Activated CD8-positive, alpha-beta memory T cell treated with anti-CD3 and anti-CD28 coated beads for 36 hours (primary cell): ENCODE data around the gene CLPSL1. TPM values are rescaled to one million over a fixed set of nuclear protein-coding genes. Genes with fewer than 3 reads are reported as not detected.

Source experiments
- CTCF ChIA-PET: fragments of 350-600 bp; sonication (Branson Sonifier 250); formaldehyde crosslinking; loops from one replicate; lab custom pipeline; 2021; ENCODE audit warnings: antibody characterized with exemption; lab: Charles Lee
- POLR2A ChIA-PET: fragments of 350-600 bp; sonication (Branson Sonifier 250); formaldehyde crosslinking; loops from one replicate; lab custom pipeline; 2021; ENCODE audit warnings: antibody characterized with exemption; lab: Charles Lee
- total RNA-seq, 2 experiments: library from RNA; stranded (reverse); gene quantifications; one replicate each; pipeline ENCODE4 v1.2.3, GENCODE V29; 2021

Gene CLPSL1
- total RNA-seq, 2 experiments from 2014 or later = not detected

DNA sequence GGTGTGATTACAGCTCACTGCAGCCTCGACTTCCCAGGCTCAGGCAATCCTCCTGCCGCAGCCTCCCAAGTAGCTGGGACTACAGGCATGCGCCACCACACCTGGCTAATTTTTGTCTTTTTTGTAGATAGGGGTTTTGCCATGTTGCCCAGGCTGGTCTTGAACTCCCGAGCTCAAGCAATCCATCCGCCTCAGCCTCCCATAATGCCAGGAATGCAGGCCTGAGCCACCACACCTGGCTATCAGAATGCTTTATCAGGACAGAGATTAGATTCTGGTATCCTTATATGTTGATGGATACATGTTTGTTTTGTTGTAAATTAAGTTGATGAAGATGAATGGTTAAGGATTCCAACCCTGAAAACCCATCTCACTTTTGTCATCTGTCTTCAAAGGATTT is 48.5 kb downstream of the CLPSL1 start:
- ChIA-PET CTCF (no interaction called here), POLR2A (no interaction called here)

DNA sequence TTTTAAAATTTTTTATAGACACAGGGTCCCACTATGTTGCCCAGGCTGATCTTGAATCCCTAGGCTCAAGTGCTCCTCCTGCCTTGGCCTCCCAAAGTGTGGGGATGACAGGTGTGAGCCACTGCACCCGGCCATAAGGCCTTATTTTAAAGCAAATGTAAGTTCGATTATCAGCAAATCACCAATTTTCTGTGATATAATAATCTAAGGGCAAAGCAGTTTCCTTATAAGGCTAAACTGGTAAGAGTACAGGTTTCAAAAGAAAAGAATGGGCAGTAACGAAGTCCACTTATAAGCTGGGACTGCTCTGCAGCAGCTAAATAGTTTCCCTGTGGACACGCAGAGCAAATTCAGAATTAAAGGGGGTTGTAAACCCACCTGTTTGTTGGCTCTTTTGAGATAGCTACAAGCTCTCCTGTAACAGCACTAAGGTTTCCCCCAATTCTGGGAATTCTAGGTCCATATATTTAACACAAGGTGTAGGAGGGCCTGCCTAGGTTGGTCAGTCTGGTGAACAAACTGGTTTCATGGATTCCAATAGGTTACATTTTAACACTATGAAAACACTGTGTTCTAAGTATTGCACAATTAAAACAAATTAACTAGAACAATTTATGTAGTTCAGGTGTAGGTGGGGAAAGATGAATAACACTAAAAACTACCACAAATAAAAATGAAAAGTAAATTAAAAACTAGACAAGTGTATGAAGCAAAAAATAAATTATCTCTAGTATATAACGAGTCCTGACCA is 50.6 kb downstream of the CLPSL1 start:
- POLR2A ChIA-PET = no interaction called here
- CTCF ChIA-PET = no interaction called here

DNA sequence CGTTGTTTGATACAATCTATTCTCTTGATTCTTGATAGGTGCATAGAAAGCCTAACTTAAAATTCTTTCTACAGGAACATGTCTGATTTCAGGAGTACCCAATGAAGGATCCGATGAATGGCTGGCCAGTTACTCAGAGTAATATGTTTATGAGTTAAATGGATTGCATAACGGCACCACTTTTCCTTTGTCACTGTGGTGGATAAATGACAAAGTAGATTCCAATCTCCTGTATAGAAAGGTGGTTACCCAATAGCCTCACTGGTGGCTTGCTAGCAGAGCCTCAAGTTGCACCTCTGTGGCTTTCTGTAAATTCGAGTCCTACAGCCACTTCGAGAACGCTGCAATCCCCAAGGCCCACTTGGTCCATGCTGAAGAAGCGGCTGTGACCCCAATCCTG is 52.7 kb downstream of the CLPSL1 start:
- CTCF ChIA-PET = no interaction called here

More for the DNA sequence above, 52.7 kb downstream of the CLPSL1 start:
- POLR2A ChIA-PET = no interaction called here

Other genes with a start within 250 kb of the CLPSL1 start
- 10 to 100 TPM; 65.1 to 66.9 TPM for gene FKBP5, start 92.1 kb upstream of the CLPSL1 start, total RNA-seq
- gene ARMC12, start 44.0 kb upstream of the CLPSL1 start, total RNA-seq = under 1 TPM; 0.38 to 0.42 TPM
- not detected for gene CLPSL2, start 4.4 kb upstream of the CLPSL1 start, total RNA-seq
- not detected for gene CLPS, start 16.3 kb downstream of the CLPSL1 start, total RNA-seq
- gene LHFPL5, start 24.3 kb downstream of the CLPSL1 start, total RNA-seq = not detected
- 100 to 1,000 TPM; 130 to 138 TPM for gene SRPK1, start 140.1 kb downstream of the CLPSL1 start, total RNA-seq
- gene SLC26A8, start 243.6 kb downstream of the CLPSL1 start, total RNA-seq = not detected
- gene MAPK14, start 246.8 kb downstream of the CLPSL1 start, total RNA-seq = 10 to 100 TPM; 41.6 to 44.7 TPM